ENCODE results near the gene GIN1.

DNA sequence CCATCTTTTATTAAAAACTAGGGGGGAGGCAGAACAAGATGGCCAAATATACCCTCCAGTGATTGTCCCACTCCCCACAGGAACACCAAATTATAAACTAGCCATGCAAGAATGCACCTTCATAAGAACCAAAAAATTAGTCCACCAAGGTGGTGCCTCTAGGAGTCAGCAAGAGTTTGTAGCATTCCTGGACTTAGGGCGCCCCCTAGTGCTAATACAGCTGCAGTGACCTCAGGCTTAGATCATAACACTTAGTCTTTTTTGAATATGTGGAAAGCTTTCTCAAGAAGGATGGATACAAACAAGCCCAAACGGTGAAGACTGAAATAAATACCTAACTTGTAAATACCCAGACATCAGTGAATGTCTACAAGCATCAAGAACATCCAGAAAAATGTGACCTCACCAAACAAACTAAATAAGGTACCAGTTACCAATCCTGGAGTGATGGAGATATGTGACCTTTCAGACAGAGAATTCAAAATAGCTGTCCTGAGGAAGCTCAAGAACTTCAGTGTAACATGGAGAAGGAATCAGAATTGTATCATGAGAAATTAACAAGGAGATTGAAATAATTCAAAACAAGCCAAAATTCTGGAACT, 19.4 kb upstream of the GIN1 start:
- no peak for TF ChIP-seq GATA2 (IDR thresholded peaks at IDR 0.05; ENCODE audit: low read depth, low read length)
- TF ChIP-seq GATA3 (IDR thresholded peaks at IDR 0.05; ENCODE audit: low read depth, low read length): no peak
